Measurements from ENCODE around the gene ZNF524. TPM values are rescaled to one million over a fixed set of nuclear protein-coding genes. Genes with fewer than 3 reads are reported as not detected.

The ZNF524 gene
- total and polyA plus RNA-seq, 10 of the 15 experiments (the other 5 are each of a cell fraction or from before 2014, with no cell fraction given): 0.47 to 18.6 (median 12.4) TPM; not detected in 1

DNA sequence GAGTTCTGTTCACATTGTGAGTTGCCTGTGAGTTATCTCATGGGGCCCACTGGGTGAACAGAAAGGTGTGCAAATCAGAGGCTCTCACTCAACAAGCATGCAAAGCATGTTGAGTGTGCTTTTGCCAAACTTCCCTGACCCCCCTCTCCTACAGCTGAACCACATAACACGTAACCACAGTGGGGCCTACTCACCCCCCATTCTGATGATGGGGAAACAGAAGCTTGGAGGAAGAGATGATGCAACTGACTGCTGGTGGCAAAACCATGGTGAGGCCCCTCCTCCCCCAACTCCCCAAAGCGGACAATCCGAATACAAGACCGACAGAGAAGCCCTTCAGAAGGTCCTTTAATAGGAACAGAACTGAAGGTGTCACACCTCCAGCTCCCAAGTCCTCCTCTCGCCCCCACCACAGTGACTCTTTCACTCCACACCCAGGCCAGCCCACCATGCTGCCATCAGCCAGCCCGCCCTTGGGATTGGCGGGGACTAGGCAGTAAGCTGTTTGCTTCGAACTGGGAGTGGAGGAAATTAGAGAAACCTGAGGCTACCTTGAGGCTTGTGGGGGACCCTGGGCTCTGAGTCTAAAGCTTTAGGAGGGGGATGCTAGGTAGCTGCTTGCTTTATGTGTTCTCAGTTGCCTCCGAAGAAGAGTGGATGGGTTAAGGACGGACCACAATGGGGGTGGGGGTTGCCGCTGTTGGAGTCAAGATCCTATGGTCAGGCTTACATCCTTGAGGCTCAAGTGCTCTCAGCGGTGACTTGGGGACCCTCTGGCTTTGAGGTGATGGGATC lies 20.5 kb downstream of the ZNF524 start:
- no peak overlapping the region for H3K4me2 ChIP-seq (ENCODE audit: control insufficient read depth, insufficient read depth)
- intact Hi-C loops (cut with micrococcal nuclease; ENCODE audit: unreplicated experiment) (no loop called here), in situ Hi-C loops (cut with MboI) (no loop called here)
- peaks cover 3 to 5% of the 10 kb centered on the region in 2 experiments; a peak in 3 of 4 replicates for H3K36me3 ChIP-seq (ENCODE audit: control insufficient read depth in 2 of 2, insufficient read depth in 2 of 2, low read length in 1 of 2)
- no peaks in the 10 kb centered on the region for H3K27me3 ChIP-seq (replicated peaks in 1 of 2; ENCODE audit: control insufficient read depth in 2 of 2, insufficient read depth in 2 of 2, low read length in 1 of 2)
- H3K79me2 ChIP-seq (ENCODE audit: control insufficient read depth, insufficient read depth, low read length): no peaks in the 10 kb centered on the region
- H4K20me1 ChIP-seq (ENCODE audit: control insufficient read depth, insufficient read depth): no peaks in the 10 kb centered on the region
- TF ChIP-seq YY1 (IDR thresholded peaks at IDR 0.05; ENCODE audit: low read depth, low read length) (no peak), POLR2A (IDR thresholded peaks at IDR 0.05; ENCODE audit: low read depth, low read length) (peak; percentile 37; the same call in 1 of the 2 replicates)
- TF ChIP-seq, protein P1, sequence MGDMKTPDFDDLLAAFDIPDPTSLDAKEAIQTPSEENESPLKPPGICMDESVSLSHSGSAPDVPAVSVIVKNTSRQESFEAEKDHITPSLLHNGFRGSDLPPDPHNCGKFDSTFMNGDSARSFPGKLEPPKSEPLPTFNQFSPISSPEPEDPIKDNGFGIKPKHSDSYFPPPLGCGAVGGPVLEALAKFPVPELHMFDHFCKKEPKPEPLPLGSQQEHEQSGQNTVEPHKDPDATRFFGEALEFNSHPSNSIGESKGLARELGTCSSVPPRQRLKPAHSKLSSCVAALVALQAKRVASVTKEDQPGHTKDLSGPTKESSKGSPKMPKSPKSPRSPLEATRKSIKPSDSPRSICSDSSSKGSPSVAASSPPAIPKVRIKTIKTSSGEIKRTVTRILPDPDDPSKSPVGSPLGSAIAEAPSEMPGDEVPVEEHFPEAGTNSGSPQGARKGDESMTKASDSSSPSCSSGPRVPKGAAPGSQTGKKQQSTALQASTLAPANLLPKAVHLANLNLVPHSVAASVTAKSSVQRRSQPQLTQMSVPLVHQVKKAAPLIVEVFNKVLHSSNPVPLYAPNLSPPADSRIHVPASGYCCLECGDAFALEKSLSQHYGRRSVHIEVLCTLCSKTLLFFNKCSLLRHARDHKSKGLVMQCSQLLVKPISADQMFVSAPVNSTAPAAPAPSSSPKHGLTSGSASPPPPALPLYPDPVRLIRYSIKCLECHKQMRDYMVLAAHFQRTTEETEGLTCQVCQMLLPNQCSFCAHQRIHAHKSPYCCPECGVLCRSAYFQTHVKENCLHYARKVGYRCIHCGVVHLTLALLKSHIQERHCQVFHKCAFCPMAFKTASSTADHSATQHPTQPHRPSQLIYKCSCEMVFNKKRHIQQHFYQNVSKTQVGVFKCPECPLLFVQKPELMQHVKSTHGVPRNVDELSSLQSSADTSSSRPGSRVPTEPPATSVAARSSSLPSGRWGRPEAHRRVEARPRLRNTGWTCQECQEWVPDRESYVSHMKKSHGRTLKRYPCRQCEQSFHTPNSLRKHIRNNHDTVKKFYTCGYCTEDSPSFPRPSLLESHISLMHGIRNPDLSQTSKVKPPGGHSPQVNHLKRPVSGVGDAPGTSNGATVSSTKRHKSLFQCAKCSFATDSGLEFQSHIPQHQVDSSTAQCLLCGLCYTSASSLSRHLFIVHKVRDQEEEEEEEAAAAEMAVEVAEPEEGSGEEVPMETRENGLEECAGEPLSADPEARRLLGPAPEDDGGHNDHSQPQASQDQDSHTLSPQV (IDR thresholded peaks at IDR 0.05): no peak
- TF ChIP-seq, protein P2, sequence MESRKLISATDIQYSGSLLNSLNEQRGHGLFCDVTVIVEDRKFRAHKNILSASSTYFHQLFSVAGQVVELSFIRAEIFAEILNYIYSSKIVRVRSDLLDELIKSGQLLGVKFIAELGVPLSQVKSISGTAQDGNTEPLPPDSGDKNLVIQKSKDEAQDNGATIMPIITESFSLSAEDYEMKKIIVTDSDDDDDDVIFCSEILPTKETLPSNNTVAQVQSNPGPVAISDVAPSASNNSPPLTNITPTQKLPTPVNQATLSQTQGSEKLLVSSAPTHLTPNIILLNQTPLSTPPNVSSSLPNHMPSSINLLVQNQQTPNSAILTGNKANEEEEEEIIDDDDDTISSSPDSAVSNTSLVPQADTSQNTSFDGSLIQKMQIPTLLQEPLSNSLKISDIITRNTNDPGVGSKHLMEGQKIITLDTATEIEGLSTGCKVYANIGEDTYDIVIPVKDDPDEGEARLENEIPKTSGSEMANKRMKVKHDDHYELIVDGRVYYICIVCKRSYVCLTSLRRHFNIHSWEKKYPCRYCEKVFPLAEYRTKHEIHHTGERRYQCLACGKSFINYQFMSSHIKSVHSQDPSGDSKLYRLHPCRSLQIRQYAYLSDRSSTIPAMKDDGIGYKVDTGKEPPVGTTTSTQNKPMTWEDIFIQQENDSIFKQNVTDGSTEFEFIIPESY (IDR thresholded peaks at IDR 0.05): no peak
- H3K9ac ChIP-seq (ENCODE audit: control insufficient read depth, insufficient read depth, low read length): no peak overlapping the region
- DNase-seq (ENCODE audit: low read depth, low spot score) (no peak), FAIRE-seq (no peak), ATAC-seq (no peak)
- ChIA-PET RAD21 (ENCODE audit: unreplicated experiment) (interaction anchor here (1.0 kb wide), 1 partner anchor 15 kb away, joined by 3 read pairs; the partner anchor contains the start of gene ZNF865), POLR2A (no interaction called here), SMC1A (ENCODE audit: uncharacterized antibody, unreplicated experiment) (interaction anchor here (1.4 kb wide), 1 partner anchor 14 kb away, joined by 5 read pairs; no protein-coding TSS in a partner anchor), CTCF (interaction anchor here (1.1 to 2.2 kb wide), 2 partner anchors 11 to 15 kb away, joined by 6 to 7 read pairs; partner anchors contain the start of gene ZNF865)
- no peak overlapping the region for H3K4me3 ChIP-seq
- H3K4me1 ChIP-seq (ENCODE audit: control insufficient read depth, insufficient read depth, low read length): 0 out of 2 replicates have a peak, but pooled peaks cover 3% of the 10 kb centered on the region
- WGBS (ENCODE audit: insufficient coverage, insufficient replicate concordance, low lambda C conversion rate, missing lambda C conversion rate): 93% methylated on average over 11 of the region's 12 CpGs
- H3K27ac ChIP-seq (ENCODE audit: control insufficient read depth, insufficient read depth): no peak overlapping the region
- no TSS peak for BruUV-seq (replicated peaks)
- H2AFZ ChIP-seq (ENCODE audit: control insufficient read depth, low read depth, low read length): no peak overlapping the region
- no peaks in the 10 kb centered on the region; the same call in 1 of the 3 replicates for H3K9me3 ChIP-seq (replicated peaks; ENCODE audit: control insufficient read depth, insufficient read depth, low read length)

Measured in GM12878 (cell line).